PC-9 (cell line): ENCODE measurements around the gene CCNI2.

Experiments used
- CTCF ChIP-seq: fragments of 200-600 bp; sonication (generic); conservative IDR thresholded peaks from 2 replicates; pipeline ENCODE4 v1.6.1; 2017; ENCODE audit warnings: mixed run types, antibody characterized with exemption, mild to moderate bottlenecking, moderate library complexity
- EZH2 ChIP-seq: fragments of 200-600 bp; sonication (generic); IDR thresholded peaks from 2 replicates; pipeline ENCODE4 v1.8.0; 2017; ENCODE audit warnings: antibody characterized with exemption, low read depth

GRCh38 chr5:132752581-132753125 is 5.4 kb downstream of the CCNI2 start:
- no peak for TF ChIP-seq EZH2
- no peak for TF ChIP-seq CTCF
